ENCODE results near the gene IDI2.
A peak's percentile ranks its signal among the peaks of the same experiment; 100 is the strongest.

GRCh38 chr10:1048732-1049424, 23.2 kb upstream of the IDI2 start, which contains the start of gene IDI1:
- TF ChIP-seq RAD21 (conservative IDR thresholded peaks at IDR 0.05 in 1 of 2, IDR thresholded peaks at IDR 0.05 in 1 of 2) (no peak), TP53 (CRISPR knock-in tag; IDR thresholded peaks at IDR 0.05) (no peak), CTCF (IDR thresholded peaks at IDR 0.05) (no peak), POLR2A (IDR thresholded peaks at IDR 0.05; ENCODE audit: low read length) (peak; percentile 92), KDM5A (IDR thresholded peaks at IDR 0.05) (no peak), RFX5 (IDR thresholded peaks at IDR 0.05) (peak; percentile 89), JUN (IDR thresholded peaks at IDR 0.05) (peak in 1 of 2 experiments; percentile 78; a peak in 2 of 5 replicates), MAX (IDR thresholded peaks at IDR 0.05) (peak; percentile 77)
- TF ChIP-seq, protein P1, sequence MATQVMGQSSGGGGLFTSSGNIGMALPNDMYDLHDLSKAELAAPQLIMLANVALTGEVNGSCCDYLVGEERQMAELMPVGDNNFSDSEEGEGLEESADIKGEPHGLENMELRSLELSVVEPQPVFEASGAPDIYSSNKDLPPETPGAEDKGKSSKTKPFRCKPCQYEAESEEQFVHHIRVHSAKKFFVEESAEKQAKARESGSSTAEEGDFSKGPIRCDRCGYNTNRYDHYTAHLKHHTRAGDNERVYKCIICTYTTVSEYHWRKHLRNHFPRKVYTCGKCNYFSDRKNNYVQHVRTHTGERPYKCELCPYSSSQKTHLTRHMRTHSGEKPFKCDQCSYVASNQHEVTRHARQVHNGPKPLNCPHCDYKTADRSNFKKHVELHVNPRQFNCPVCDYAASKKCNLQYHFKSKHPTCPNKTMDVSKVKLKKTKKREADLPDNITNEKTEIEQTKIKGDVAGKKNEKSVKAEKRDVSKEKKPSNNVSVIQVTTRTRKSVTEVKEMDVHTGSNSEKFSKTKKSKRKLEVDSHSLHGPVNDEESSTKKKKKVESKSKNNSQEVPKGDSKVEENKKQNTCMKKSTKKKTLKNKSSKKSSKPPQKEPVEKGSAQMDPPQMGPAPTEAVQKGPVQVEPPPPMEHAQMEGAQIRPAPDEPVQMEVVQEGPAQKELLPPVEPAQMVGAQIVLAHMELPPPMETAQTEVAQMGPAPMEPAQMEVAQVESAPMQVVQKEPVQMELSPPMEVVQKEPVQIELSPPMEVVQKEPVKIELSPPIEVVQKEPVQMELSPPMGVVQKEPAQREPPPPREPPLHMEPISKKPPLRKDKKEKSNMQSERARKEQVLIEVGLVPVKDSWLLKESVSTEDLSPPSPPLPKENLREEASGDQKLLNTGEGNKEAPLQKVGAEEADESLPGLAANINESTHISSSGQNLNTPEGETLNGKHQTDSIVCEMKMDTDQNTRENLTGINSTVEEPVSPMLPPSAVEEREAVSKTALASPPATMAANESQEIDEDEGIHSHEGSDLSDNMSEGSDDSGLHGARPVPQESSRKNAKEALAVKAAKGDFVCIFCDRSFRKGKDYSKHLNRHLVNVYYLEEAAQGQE (IDR thresholded peaks at IDR 0.05), result peak; percentile 39; the same call in 1 of the 2 replicates

Data from A549 (cell line).